AG04450 (cell line): ENCODE data around the gene PCF11. TPM values are rescaled to one million over a fixed set of nuclear protein-coding genes. Genes with fewer than 3 reads are reported as not detected.

ENCODE experiments used
- CTCF ChIA-PET: fragments of 300-600, 350-600 bp; formaldehyde crosslinking; extraction: SDS; loops from one replicate; lab custom pipeline; 2022; ENCODE audit warnings: antibody characterized with exemption, inconsistent platforms; lab: Charles Lee
- POLR2A ChIA-PET: fragments of 350-600 bp; formaldehyde crosslinking; extraction: SDS; loops from one replicate; lab custom pipeline; 2021; ENCODE audit warnings: antibody characterized with exemption, inconsistent platforms; lab: Yijun Ruan, JAX
- DNase-seq: peaks from one replicate; pipeline ENCODE4 v3.0.0-alpha.2; 2011; ENCODE audit warnings: low read depth, low spot score
- H3K27ac ChIP-seq: one replicate; pipeline ENCODE4 v1.5.1; 2012; ENCODE audit warnings: low read depth, low read length, control low read depth
- H3K27me3 ChIP-seq: one replicate; pipeline ENCODE4 v1.6.0; 2012; ENCODE audit warnings: low read length; ENCODE audit not compliant: control insufficient read depth, insufficient read depth
- H3K4me3 ChIP-seq: 2 replicates; pipeline ENCODE4 v1.5.1; 2011; ENCODE audit warnings: mild to moderate bottlenecking, low read depth, low read length, control low read depth
- H3K9me3 ChIP-seq: 2 replicates; pipeline ENCODE4 v1.5.1; 2012; ENCODE audit warnings: low read length; ENCODE audit not compliant: control insufficient read depth, insufficient read depth
- CTCF ChIP-seq: IDR thresholded peaks from 2 replicates; pipeline ENCODE4 v1.5.1; 2011; ENCODE audit warnings: low read depth, low read length, control low read depth, inconsistent platforms
- polyA plus RNA-seq: library from polyadenylated mRNA; depleted of rRNA; stranded (reverse); fragments of >200 nt; gene quantifications from 2 replicates; pipeline ENCODE4 v1.2.3, GENCODE V29; 2011; rRNA removed
- small RNA-seq: library from RNA; depleted of rRNA; stranded (forward); fragments of <200 nt; gene quantifications from one replicate; pipeline ENCODE3, GENCODE V24; 2012; ENCODE audit warnings: low read depth; ENCODE audit not compliant: insufficient read length

Gene PCF11
- polyA plus RNA-seq, 1 experiment = 32.7 TPM

GRCh38 chr11:83222499-83222898, 65.6 kb downstream of the PCF11 start:
- TF ChIP-seq CTCF = no peak
- POLR2A ChIA-PET = no interaction called here
- Histone ChIP-seq H3K9me3 (no peaks in the 10 kb centered on the region), H3K27ac (no peak overlapping the region), H3K4me3 (no peak overlapping the region), H3K27me3 (no peaks in the 10 kb centered on the region)
- CTCF ChIA-PET = interaction anchor here (2.4 kb wide), 1 partner anchor 355 kb away, joined by 11 read pairs; no protein-coding TSS in a partner anchor
- peak; percentile 6 for DNase-seq

- no peaks in the 10 kb centered on the region for H3K27me3 ChIP-seq
- no peaks in the 10 kb centered on the region for H3K9me3 ChIP-seq
- no peak overlapping the region for H3K4me3 ChIP-seq
- TF ChIP-seq CTCF = no peak
- no peak overlapping the region for H3K27ac ChIP-seq
- no peak for DNase-seq
- POLR2A ChIA-PET = no interaction called here
- CTCF ChIA-PET = interaction anchor here (1.5 to 2.8 kb wide), 2 partner anchors 27 to 356 kb away, joined by 4 to 14 read pairs; no protein-coding TSS in a partner anchor
Observed at GRCh38 chr11:83223457-83223856, 66.5 kb downstream of the PCF11 start.

GRCh38 chr11:83235825-83236224, 78.9 kb downstream of the PCF11 start:
- no peak for DNase-seq
- Histone ChIP-seq H3K27me3 (no peaks in the 10 kb centered on the region), H3K4me3 (no peak overlapping the region), H3K27ac (no peak overlapping the region), H3K9me3 (no peaks in the 10 kb centered on the region)
- ChIA-PET CTCF (interaction anchor here (0.7 to 7.5 kb wide), 4 partner anchors 14 to 368 kb away, joined by 3 to 65 read pairs (median 10); no protein-coding TSS in a partner anchor), POLR2A (interaction anchor here (1.1 kb wide), 1 partner anchor 50 kb away, joined by 3 read pairs; the partner anchor contains the start of gene CCDC90B)
- no peak for TF ChIP-seq CTCF

Small RNAs within 50 kb of the gene (small RNA-seq; reads per million reads assigned to genes)
- not detected for gene AP000873.5

Other genes starting within 250 kb of the PCF11 start
- 9.3 and 11.8 TPM in 2 replicates for gene RAB30, start 85.2 kb upstream of the PCF11 start, polyA plus RNA-seq
- 7.7 and 8.6 TPM in 2 replicates for gene ANKRD42, start 36.6 kb downstream of the PCF11 start, polyA plus RNA-seq
- gene CCDC90B, start 129.2 kb downstream of the PCF11 start, polyA plus RNA-seq = 63.0 and 84.5 TPM in 2 replicates